H1 (cell line): ENCODE results near the gene TAF6. TPM values are rescaled to one million over a fixed set of nuclear protein-coding genes. Genes with fewer than 3 reads are reported as not detected.

Experiments used
- CTCF ChIA-PET: fragments of 300-600 bp; sonication (Branson Sonifier 250); formaldehyde crosslinking; loops from one replicate; lab custom pipeline; 2021; ENCODE audit not compliant: partially characterized antibody; lab: Charles Lee
- POLR2A ChIA-PET: fragments of 300-600 bp; sonication (Branson Sonifier 250); formaldehyde crosslinking; loops from one replicate; lab custom pipeline; 2021; ENCODE audit warnings: inconsistent platforms; ENCODE audit not compliant: partially characterized antibody; lab: Charles Lee
- DNase-seq, 2 experiments: peaks; one replicate each; pipeline versions ENCODE4 v3.0.0 to v3.0.0-alpha.2; 2010 to 2022; ENCODE audit warnings: low spot score in 2 of 2, low read depth in 1 of 2, mixed read lengths in 1 of 2
- FAIRE-seq: peaks from 2 replicates; lab custom pipeline; 2011; peaks lifted over from hg19 to GRCh38; lab: Jason Lieb, UNC
- H2AFZ ChIP-seq: 2 replicates; pipeline ENCODE4 v1.8.1; 2012; ENCODE audit warnings: low read length, inconsistent platforms
- H2AK5ac ChIP-seq: 2 replicates; pipeline ENCODE4 v1.6.1; 2013; ENCODE audit warnings: low read depth, low read length
- H2BK120ac ChIP-seq: replicated peaks from 2 replicates; pipeline ENCODE3; 2013; ENCODE audit warnings: low read depth, low read length, inconsistent platforms
- H2BK12ac ChIP-seq: 2 replicates; pipeline ENCODE4 v1.6.1; 2013; ENCODE audit warnings: low read depth, low read length
- H2BK15ac ChIP-seq: 2 replicates; pipeline ENCODE4 v1.6.1; 2013; ENCODE audit warnings: low read length
- H2BK20ac ChIP-seq: 2 replicates; pipeline ENCODE4 v1.6.1; 2013; ENCODE audit warnings: low read length
- H2BK5ac ChIP-seq: 2 replicates; pipeline ENCODE4 v1.6.1; 2013; ENCODE audit warnings: low read depth, low read length
- H3K14ac ChIP-seq: 2 replicates; pipeline ENCODE4 v1.6.1; 2013; ENCODE audit warnings: inconsistent platforms; ENCODE audit not compliant: insufficient read length
- H3K18ac ChIP-seq: 2 replicates; pipeline ENCODE4 v1.6.1; 2013; ENCODE audit warnings: low read length; ENCODE audit errors: extremely low read depth
- H3K23ac ChIP-seq: 2 replicates; pipeline ENCODE4 v1.6.1; 2013; ENCODE audit warnings: inconsistent platforms; ENCODE audit not compliant: insufficient read length
- H3K23me2 ChIP-seq: 2 replicates; pipeline ENCODE4 v1.6.1; 2013; ENCODE audit warnings: low read depth, low read length
- H3K27ac ChIP-seq: 2 replicates; pipeline ENCODE4 v1.6.1; 2011; ENCODE audit warnings: low read depth, low read length, inconsistent platforms
- H3K27me3 ChIP-seq, 4 experiments: replicated peaks in 1 of 4; 1 replicate in 1 of 4; 2 replicates in 3 of 4; pipeline versions ENCODE4 v1.6.1 to v1.8.1; 2011 to 2013; ENCODE audit warnings: low read length in 3 of 4, mild to moderate bottlenecking in 3 of 4, inconsistent platforms in 2 of 4, mixed read lengths in 2 of 4, moderate library complexity in 1 of 4; ENCODE audit not compliant: control insufficient read depth in 3 of 4, insufficient read depth in 3 of 4; ENCODE audit errors: extremely low read depth in 1 of 4
- H3K36me3 ChIP-seq, 4 experiments: 2 replicates each; pipeline versions ENCODE4 v1.6.1 to v1.8.1; 2011 to 2013; ENCODE audit warnings: mild to moderate bottlenecking in 4 of 4, low read length in 3 of 4, moderate library complexity in 2 of 4, control low read depth in 1 of 4, inconsistent platforms in 1 of 4; ENCODE audit not compliant: insufficient read depth in 4 of 4, control insufficient read depth in 2 of 4
- H3K4ac ChIP-seq: replicated peaks from 2 replicates; pipeline ENCODE3; 2013; ENCODE audit warnings: low read length, low read depth, mixed read lengths, inconsistent platforms; ENCODE audit not compliant: insufficient read length
- H3K4me1 ChIP-seq, 4 experiments: replicated peaks in 1 of 4; 1 replicate in 1 of 4; 2 replicates in 3 of 4; pipeline versions ENCODE4 v1.6.1 to v1.8.1; 2011 to 2013; ENCODE audit warnings: low read length in 3 of 4, inconsistent platforms in 2 of 4, mixed read lengths in 1 of 4; ENCODE audit not compliant: insufficient read depth in 4 of 4, control insufficient read depth in 3 of 4
- H3K4me2 ChIP-seq, 2 experiments: 2 replicates each; pipeline versions ENCODE4 v1.6.1 to v1.8.1; 2011 to 2013; ENCODE audit warnings: low read depth in 2 of 2, low read length in 2 of 2, control low read depth in 1 of 2, inconsistent platforms in 1 of 2, mild to moderate bottlenecking in 1 of 2; ENCODE audit not compliant: insufficient read depth in 1 of 2
- H3K4me3 ChIP-seq, 4 experiments: fragments of 200-600, 300-600 bp in 1 of 4; sonication (generic), shearing (Covaris generic), sonication (Bioruptor Twin) in 1 of 4; 2 replicates each; pipeline versions ENCODE4 v1.5.1 to v1.8.1; 2011 to 2016; ENCODE audit warnings: low read length in 4 of 4, low read depth in 3 of 4, control low read depth in 2 of 4, inconsistent platforms in 2 of 4, mild to moderate bottlenecking in 2 of 4, mixed read lengths in 1 of 4, moderate library complexity in 1 of 4; ENCODE audit not compliant: insufficient read depth in 2 of 4; ENCODE audit errors: extremely low read depth in 1 of 4
- H3K56ac ChIP-seq: replicated peaks from 2 replicates; pipeline ENCODE3; 2013; ENCODE audit warnings: low read depth, mild to moderate bottlenecking, mixed read lengths, low read length, inconsistent platforms; ENCODE audit not compliant: insufficient read length
- H3K79me1 ChIP-seq: 2 replicates; pipeline ENCODE4 v1.6.1; 2013; ENCODE audit warnings: low read depth, low read length, control low read depth
- H3K79me2 ChIP-seq, 2 experiments: 2 replicates each; pipeline versions ENCODE4 v1.6.1 to v1.8.1; 2012 to 2013; ENCODE audit warnings: low read length in 2 of 2, mild to moderate bottlenecking in 2 of 2, inconsistent platforms in 1 of 2; ENCODE audit not compliant: insufficient read depth in 2 of 2, control insufficient read depth in 1 of 2
- H3K9ac ChIP-seq, 4 experiments: replicated peaks in 1 of 4; 1 replicate in 1 of 4; 2 replicates in 3 of 4; pipeline versions ENCODE4 v1.6.1 to v1.8.1; 2011 to 2013; ENCODE audit warnings: low read depth in 3 of 4, low read length in 3 of 4, control low read depth in 2 of 4, mild to moderate bottlenecking in 2 of 4, moderate library complexity in 2 of 4, inconsistent platforms in 1 of 4; ENCODE audit errors: extremely low read depth in 1 of 4
- H3K9me3 ChIP-seq, 2 experiments: 2 replicates each; pipeline versions ENCODE4 v1.6.1 to v1.8.1; 2012 to 2013; ENCODE audit warnings: mild to moderate bottlenecking in 2 of 2, moderate library complexity in 2 of 2, control low read depth in 1 of 2, inconsistent platforms in 1 of 2, low read depth in 1 of 2, low read length in 1 of 2, mixed read lengths in 1 of 2; ENCODE audit not compliant: insufficient read depth in 2 of 2
- H4K20me1 ChIP-seq, 2 experiments: replicated peaks in 1 of 2; 2 replicates each; pipeline versions ENCODE3 to v1.8.1; 2011 to 2013; ENCODE audit warnings: inconsistent platforms in 2 of 2, low read length in 2 of 2, mild to moderate bottlenecking in 1 of 2; ENCODE audit not compliant: insufficient read depth in 2 of 2, control insufficient read depth in 1 of 2
- H4K5ac ChIP-seq: 2 replicates; pipeline ENCODE4 v1.6.1; 2013; ENCODE audit warnings: low read length, low read depth, mixed read lengths, inconsistent platforms; ENCODE audit not compliant: insufficient read length
- H4K8ac ChIP-seq: 2 replicates; pipeline ENCODE4 v1.8.0; 2013; ENCODE audit warnings: mild to moderate bottlenecking, moderate library complexity, low read length, inconsistent platforms; ENCODE audit not compliant: insufficient read depth; ENCODE audit errors: extremely low read depth
- H4K91ac ChIP-seq: replicated peaks from 2 replicates; pipeline ENCODE3; 2013; ENCODE audit warnings: low read length, mixed read lengths, inconsistent platforms; ENCODE audit not compliant: insufficient read length
- CEBPB ChIP-seq: IDR thresholded peaks from 2 replicates; pipeline ENCODE4 v1.6.1; 2012; ENCODE audit warnings: low read depth, low read length
- CTBP2 ChIP-seq: IDR thresholded peaks from 2 replicates; pipeline ENCODE4 v1.7.0; 2011; ENCODE audit warnings: borderline replicate concordance, mild to moderate bottlenecking, moderate library complexity, mixed read lengths, low read length; ENCODE audit not compliant: insufficient read depth, insufficient read length
- EZH2 ChIP-seq: fragments of 200-600 bp; sonication (generic); IDR thresholded peaks from 2 replicates; pipeline ENCODE4 v1.7.1; 2012; ENCODE audit warnings: low read depth, mild to moderate bottlenecking, moderate library complexity, low read length, inconsistent platforms; ENCODE audit not compliant: severe bottlenecking
- FOSL1 ChIP-seq: IDR thresholded peaks from 2 replicates; pipeline ENCODE4 v1.6.1; 2011; ENCODE audit warnings: mild to moderate bottlenecking, low read depth, low read length, moderate library complexity; ENCODE audit not compliant: insufficient read depth
- KDM5A ChIP-seq: fragments of 200-600 bp; IDR thresholded peaks from 2 replicates; pipeline ENCODE4 v1.7.1; 2012; ENCODE audit warnings: mild to moderate bottlenecking, low read length, inconsistent platforms, mixed read lengths
- MAFK ChIP-seq: IDR thresholded peaks from 2 replicates; pipeline ENCODE4 v1.6.1; 2012; ENCODE audit warnings: low read depth, mild to moderate bottlenecking, improper control_type of control experiment, low read length
- MAX ChIP-seq: IDR thresholded peaks from 2 replicates; pipeline ENCODE4 v1.6.1; 2012; ENCODE audit warnings: inconsistent platforms
- NRF1 ChIP-seq: IDR thresholded peaks from 2 replicates; pipeline ENCODE4 v1.6.1; 2011; ENCODE audit warnings: mild to moderate bottlenecking, low read depth, low read length, improper control_type of control experiment
- POU5F1 ChIP-seq: IDR thresholded peaks from 2 replicates; pipeline ENCODE4 v1.6.1; 2011; ENCODE audit warnings: low read depth, mild to moderate bottlenecking, low read length, moderate library complexity
- SIN3A ChIP-seq, 2 experiments: IDR thresholded peaks in 1 of 2; conservative IDR thresholded peaks in 1 of 2; 2 replicates each; pipeline ENCODE4 v1.6.1; 2011 to 2012; ENCODE audit warnings: low read length in 2 of 2, improper control_type of control experiment in 1 of 2, low read depth in 1 of 2, mild to moderate bottlenecking in 1 of 2
- SIRT6 ChIP-seq: IDR thresholded peaks from one replicate; pipeline ENCODE4 v1.7.1; 2012; ENCODE audit warnings: low read length, inconsistent platforms
- TAF1 ChIP-seq: IDR thresholded peaks from 2 replicates; pipeline ENCODE4 v1.6.1; 2011; ENCODE audit warnings: mild to moderate bottlenecking, low read depth, low read length
- TAF7 ChIP-seq: optimal IDR thresholded peaks from 2 replicates; pipeline ENCODE3; 2011; ENCODE audit warnings: low read depth, mild to moderate bottlenecking, inconsistent platforms, low read length, moderate library complexity, borderline replicate concordance
- TEAD4 ChIP-seq: IDR thresholded peaks from 2 replicates; pipeline ENCODE4 v1.6.1; 2012; ENCODE audit warnings: low read depth, low read length, inconsistent platforms, mixed read lengths
- WGBS, 2 experiments: shearing (Covaris generic) in 1 of 2; methylation state at CpG; one replicate each; pipeline versions ENCODE4 v1.1.6 to v1.1.7; 2013 to 2015; ENCODE audit warnings: low lambda C conversion rate in 2 of 2, mixed read lengths in 2 of 2, inconsistent platforms in 1 of 2, low coverage in 1 of 2, missing lambda C conversion rate in 1 of 2; ENCODE audit not compliant: insufficient replicate concordance in 2 of 2, insufficient coverage in 1 of 2, insufficient read length in 1 of 2; ENCODE audit errors: extremely low coverage in 1 of 2, missing lambda C conversion rate in 1 of 2; 5-methylcytosine and 5-hydroxymethylcytosine counted together
- polyA plus RNA-seq, 7 experiments: library from polyadenylated mRNA; depleted of rRNA in 3 of 7; stranded (reverse) in 5 of 7; unstranded in 2 of 7; fragments of >200 nt in 5 of 7; fragments of 200-250 nt in 2 of 7; gene quantifications; 1 replicate in 5 of 7; 2 replicates in 1 of 7; 4 replicates in 1 of 7; pipeline versions ENCODE4 v1.2.1 to v1.2.3, GENCODE V29; 2011 to 2013; ENCODE audit warnings: missing spikeins in 2 of 7, mixed read lengths in 2 of 7
- total RNA-seq: library from RNA; stranded (reverse); fragmentation: NEBNext Ultra II Directional; extraction: Animal tissue kit (Norgen Biotek cat#: 25700); gene quantifications from 2 replicates; pipeline ENCODE4 v1.2.1, GENCODE V29; 2021

Gene TAF6
- total and polyA plus RNA-seq, 2 of the 8 experiments (the other 6 are each of a cell fraction or from before 2014, with no cell fraction given): 66.7 to 101 TPM

GRCh38 chr7:100142461-100142860 is 23.3 kb upstream of the TAF6 start:
- CTCF ChIA-PET: interaction anchor here (0.5 to 10.2 kb wide), 5 partner anchors 9 to 1397 kb away, joined by 3 to 108 read pairs (median 3); no protein-coding TSS in a partner anchor
- WGBS, 2 experiments: 86% methylated on average over 3 of the region's 3 CpGs; no CpG with 5 or more reads in 1 of the 2 experiments
- no peak for TF ChIP-seq TAF1
- no peak for TF ChIP-seq SIN3A (conservative IDR thresholded peaks at IDR 0.05 in 1 of 2, IDR thresholded peaks at IDR 0.05 in 1 of 2; ENCODE audit: low read depth in 1 of 2, low read length in 2 of 2)
- TF ChIP-seq TEAD4: no peak
- TF ChIP-seq SIRT6: no peak
- no peak for TF ChIP-seq MAX
- TF ChIP-seq EZH2: no peak
- TF ChIP-seq CEBPB: no peak
- TF ChIP-seq KDM5A: no peak
- TF ChIP-seq CTBP2: no peak
- no peak for TF ChIP-seq TAF7
- TF ChIP-seq POU5F1: no peak
- no peak for TF ChIP-seq FOSL1
- no peak for TF ChIP-seq MAFK
- TF ChIP-seq NRF1: no peak

More at GRCh38 chr7:100142461-100142860, 23.3 kb upstream of the TAF6 start:
- Histone ChIP-seq H2AFZ (no peak overlapping the region), H3K27ac (no peak overlapping the region), H2BK5ac (no peak overlapping the region), H2BK120ac (no peak overlapping the region), H3K4me2 (no peak overlapping the region), H2BK20ac (no peak overlapping the region), H3K14ac (no peak overlapping the region), H2AK5ac (no peak overlapping the region), H4K20me1 (no peaks in the 10 kb centered on the region), H3K4ac (no peak overlapping the region), H3K23me2 (no peaks in the 10 kb centered on the region), H3K9me3 (no peaks in the 10 kb centered on the region), H4K91ac (no peak overlapping the region), H3K18ac (no peak overlapping the region), H3K9ac (no peak overlapping the region), H3K4me1 (peaks cover 0 to 2% (median 0%) of the 10 kb centered on the region in 4 experiments; a peak in 1 of 7 replicates), H2BK12ac (no peak overlapping the region), H4K8ac (no peak overlapping the region), H3K4me3 (no peak overlapping the region), H3K79me2 (no peaks in the 10 kb centered on the region), H3K79me1 (no peaks in the 10 kb centered on the region), H3K23ac (no peak overlapping the region), H2BK15ac (no peak overlapping the region), H3K27me3 (no peaks in the 10 kb centered on the region), H4K5ac (no peak overlapping the region), H3K36me3 (no peaks in the 10 kb centered on the region), H3K56ac (no peak overlapping the region)
- no peak for FAIRE-seq
- POLR2A ChIA-PET: interaction anchor here (0.6 to 1.3 kb wide), 4 partner anchors 10 to 658 kb away, joined by 3 to 9 read pairs (median 3); partner anchors contain the start of genes AP4M1 and MCM7
- DNase-seq: no peak
